ENCODE measurements around the gene OPRD1.

- TF ChIP-seq CTCF (IDR thresholded peaks at IDR 0.05; ENCODE audit: low read depth, low read length), result no peak
- no peak for TF ChIP-seq EZH2phosphoT487 (IDR thresholded peaks at IDR 0.05; ENCODE audit: low read depth)
Measured at GRCh38 chr1:28830814-28831213, 18.8 kb downstream of the OPRD1 start.
